ENCODE measurements around the gene CCDC157.

Gene CCDC157

DNA sequence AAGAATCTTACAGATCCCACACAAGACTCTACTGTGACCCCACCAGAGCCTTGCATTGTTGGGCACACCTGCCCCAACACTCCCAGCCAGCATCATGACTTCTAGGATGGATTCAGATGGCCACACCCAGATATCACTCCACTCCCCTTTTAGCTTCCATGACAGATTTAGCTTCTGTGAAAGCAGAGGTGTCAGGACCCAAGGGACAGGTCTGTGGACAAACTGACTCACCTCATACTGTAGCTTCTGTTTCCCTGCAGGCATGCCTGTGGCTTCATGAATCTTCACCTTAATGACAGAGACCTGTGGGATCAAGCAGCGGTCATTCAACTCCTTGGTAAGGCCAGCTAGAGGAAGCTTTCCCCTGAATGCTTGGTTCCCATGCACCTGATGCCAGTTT lies 21.6 kb upstream of the CCDC157 start:
- no peak for TF ChIP-seq FOXP2 (optimal IDR thresholded peaks at IDR 0.05; ENCODE audit: borderline replicate concordance, extremely low read depth, extremely low read length, insufficient read depth)

DNA sequence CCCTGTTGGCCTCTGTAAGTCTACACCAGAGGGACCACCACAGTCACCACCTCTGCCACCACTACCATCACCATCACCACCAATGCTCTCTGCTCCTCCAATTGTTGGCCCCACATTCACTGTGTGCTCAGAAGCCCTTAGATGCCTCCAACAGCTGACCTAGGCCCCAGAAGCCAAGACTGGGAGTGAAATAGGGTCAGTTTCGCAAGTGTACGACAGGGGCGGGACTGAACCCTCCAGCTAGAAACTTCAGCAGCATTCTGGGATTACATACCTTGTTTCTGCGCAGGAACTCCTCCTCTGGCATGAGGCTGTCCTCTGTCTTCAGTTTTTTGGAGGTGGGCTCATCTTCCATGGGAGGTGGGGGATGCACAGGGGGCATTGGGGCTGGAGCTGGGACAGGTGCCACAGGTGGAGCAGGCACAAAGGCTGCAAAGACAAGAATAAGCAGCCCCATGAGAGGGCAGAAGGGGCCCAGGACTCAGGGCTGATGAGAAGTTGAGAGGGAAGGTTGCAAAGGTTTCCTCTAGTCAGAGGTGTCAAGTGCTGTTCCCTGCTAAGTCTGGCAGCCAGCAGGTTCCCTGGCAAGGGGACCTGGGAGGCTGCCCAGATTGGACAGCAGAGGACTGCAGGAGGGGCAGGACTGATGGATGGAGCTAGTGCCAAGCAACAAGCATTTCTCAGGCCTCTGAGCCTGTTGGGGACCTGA lies 19.9 kb upstream of the CCDC157 start:
- TF ChIP-seq SIN3A (IDR thresholded peaks at IDR 0.05; ENCODE audit: borderline replicate concordance, insufficient read depth, low read length) = no peak
- TF ChIP-seq FOXP2 (optimal IDR thresholded peaks at IDR 0.05; ENCODE audit: borderline replicate concordance, extremely low read depth, extremely low read length, insufficient read depth) = no peak
- TF ChIP-seq, protein P1, sequence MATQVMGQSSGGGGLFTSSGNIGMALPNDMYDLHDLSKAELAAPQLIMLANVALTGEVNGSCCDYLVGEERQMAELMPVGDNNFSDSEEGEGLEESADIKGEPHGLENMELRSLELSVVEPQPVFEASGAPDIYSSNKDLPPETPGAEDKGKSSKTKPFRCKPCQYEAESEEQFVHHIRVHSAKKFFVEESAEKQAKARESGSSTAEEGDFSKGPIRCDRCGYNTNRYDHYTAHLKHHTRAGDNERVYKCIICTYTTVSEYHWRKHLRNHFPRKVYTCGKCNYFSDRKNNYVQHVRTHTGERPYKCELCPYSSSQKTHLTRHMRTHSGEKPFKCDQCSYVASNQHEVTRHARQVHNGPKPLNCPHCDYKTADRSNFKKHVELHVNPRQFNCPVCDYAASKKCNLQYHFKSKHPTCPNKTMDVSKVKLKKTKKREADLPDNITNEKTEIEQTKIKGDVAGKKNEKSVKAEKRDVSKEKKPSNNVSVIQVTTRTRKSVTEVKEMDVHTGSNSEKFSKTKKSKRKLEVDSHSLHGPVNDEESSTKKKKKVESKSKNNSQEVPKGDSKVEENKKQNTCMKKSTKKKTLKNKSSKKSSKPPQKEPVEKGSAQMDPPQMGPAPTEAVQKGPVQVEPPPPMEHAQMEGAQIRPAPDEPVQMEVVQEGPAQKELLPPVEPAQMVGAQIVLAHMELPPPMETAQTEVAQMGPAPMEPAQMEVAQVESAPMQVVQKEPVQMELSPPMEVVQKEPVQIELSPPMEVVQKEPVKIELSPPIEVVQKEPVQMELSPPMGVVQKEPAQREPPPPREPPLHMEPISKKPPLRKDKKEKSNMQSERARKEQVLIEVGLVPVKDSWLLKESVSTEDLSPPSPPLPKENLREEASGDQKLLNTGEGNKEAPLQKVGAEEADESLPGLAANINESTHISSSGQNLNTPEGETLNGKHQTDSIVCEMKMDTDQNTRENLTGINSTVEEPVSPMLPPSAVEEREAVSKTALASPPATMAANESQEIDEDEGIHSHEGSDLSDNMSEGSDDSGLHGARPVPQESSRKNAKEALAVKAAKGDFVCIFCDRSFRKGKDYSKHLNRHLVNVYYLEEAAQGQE (IDR thresholded peaks at IDR 0.05; ENCODE audit: insufficient read depth in 1 of 2, low read depth in 2 of 2, low read length in 2 of 2) = no peak
- no peak for TF ChIP-seq POLR2AphosphoS5 (IDR thresholded peaks at IDR 0.05; ENCODE audit: low read depth, low read length)
- TF ChIP-seq TAF1 (IDR thresholded peaks at IDR 0.05; ENCODE audit: borderline replicate concordance, insufficient read depth, low read length) = no peak

DNA sequence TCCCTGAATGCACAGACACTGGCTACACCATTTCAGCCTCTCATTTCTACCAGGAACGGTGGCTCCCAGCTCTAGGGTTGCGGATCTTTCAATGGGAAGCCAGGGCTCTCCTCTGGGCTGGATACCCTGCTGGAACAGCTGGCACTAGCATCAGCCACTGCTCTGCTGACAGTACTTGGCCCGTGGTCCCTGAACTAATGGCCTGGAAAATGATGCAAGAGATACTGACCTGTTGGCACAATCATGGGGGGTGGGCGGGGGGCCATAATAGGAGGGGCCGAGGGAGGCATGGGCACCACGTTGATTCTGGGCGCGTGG lies 19.4 kb upstream of the CCDC157 start:
- no peak for TF ChIP-seq SIN3A (IDR thresholded peaks at IDR 0.05; ENCODE audit: borderline replicate concordance, insufficient read depth, low read length)
- TF ChIP-seq, protein P1 (IDR thresholded peaks at IDR 0.05; ENCODE audit: insufficient read depth in 1 of 2, low read depth in 2 of 2, low read length in 2 of 2) = no peak
- TF ChIP-seq FOXP2 (optimal IDR thresholded peaks at IDR 0.05; ENCODE audit: borderline replicate concordance, extremely low read depth, extremely low read length, insufficient read depth) = no peak
- TF ChIP-seq POLR2AphosphoS5 (IDR thresholded peaks at IDR 0.05; ENCODE audit: low read depth, low read length) = no peak
- no peak for TF ChIP-seq TAF1 (IDR thresholded peaks at IDR 0.05; ENCODE audit: borderline replicate concordance, insufficient read depth, low read length)

DNA sequence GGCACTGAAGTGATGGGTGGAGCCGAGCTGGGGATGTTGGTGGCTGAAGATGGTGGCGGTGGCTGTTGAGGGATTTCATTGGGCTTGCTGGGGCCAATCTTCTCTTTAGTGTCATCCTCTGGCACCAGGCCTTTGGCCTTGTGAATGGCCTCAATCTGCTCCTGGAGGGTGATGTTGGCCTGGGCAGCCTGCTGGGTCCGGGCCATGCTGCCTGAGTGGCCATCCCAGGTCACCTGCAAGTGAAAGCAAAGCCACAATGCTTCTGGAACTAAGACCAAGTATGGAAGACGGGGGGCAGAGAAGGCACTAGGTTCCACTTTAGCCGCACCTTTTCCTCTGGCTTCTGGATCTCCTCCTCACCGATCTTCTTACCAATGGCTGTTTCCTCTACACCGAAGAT lies 18.0 kb upstream of the CCDC157 start:
- TF ChIP-seq POLR2AphosphoS5 (IDR thresholded peaks at IDR 0.05; ENCODE audit: low read depth, low read length) = no peak
- TF ChIP-seq, protein P1 (IDR thresholded peaks at IDR 0.05; ENCODE audit: insufficient read depth in 1 of 2, low read depth in 2 of 2, low read length in 2 of 2) = no peak
- TF ChIP-seq SIN3A (IDR thresholded peaks at IDR 0.05; ENCODE audit: borderline replicate concordance, insufficient read depth, low read length) = no peak
- no peak for TF ChIP-seq TAF1 (IDR thresholded peaks at IDR 0.05; ENCODE audit: borderline replicate concordance, insufficient read depth, low read length)
- no peak for TF ChIP-seq FOXP2 (optimal IDR thresholded peaks at IDR 0.05; ENCODE audit: borderline replicate concordance, extremely low read depth, extremely low read length, insufficient read depth)

DNA sequence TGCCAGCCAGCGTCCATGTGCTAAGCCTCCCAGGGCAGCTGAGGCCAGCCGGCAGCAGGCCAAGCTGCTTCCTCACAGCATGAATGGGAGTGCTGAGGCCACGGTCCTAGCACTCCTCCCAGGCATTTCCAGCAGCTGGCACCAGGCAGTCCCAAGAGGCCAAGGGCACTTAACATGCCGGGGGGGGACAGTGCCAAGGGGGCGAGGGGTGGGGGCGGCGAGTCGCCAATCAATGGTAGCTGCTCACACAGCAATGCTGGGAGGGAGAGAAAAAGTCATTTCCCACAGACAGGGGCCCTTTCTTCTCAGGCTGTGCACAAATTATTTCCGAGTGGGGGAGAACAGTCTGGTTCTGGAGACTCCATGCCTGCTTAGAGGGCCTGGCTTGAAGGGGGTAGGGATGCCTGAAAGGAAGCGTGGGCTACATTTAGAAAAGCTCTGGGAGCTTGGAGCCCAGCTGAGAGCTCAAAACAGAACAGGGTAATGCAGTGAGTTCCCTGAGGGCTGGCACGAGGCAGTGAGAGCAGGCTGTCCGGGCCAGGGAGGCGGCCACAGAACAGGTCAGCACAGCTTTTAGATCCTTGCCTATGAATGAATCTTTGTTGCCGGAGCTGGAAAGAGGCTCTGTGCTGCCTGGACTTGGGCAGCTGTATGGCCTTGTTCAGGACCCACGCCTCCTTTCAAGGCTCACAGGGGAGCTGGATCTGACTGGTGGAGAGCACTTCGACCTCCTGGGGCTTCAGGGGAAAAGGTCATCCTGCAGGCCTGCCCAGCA lies 15.7 kb upstream of the CCDC157 start:
- TF ChIP-seq FOXP2 (optimal IDR thresholded peaks at IDR 0.05; ENCODE audit: borderline replicate concordance, extremely low read depth, extremely low read length, insufficient read depth) (no peak), POLR2AphosphoS5 (IDR thresholded peaks at IDR 0.05; ENCODE audit: low read depth, low read length) (no peak), SIN3A (IDR thresholded peaks at IDR 0.05; ENCODE audit: borderline replicate concordance, insufficient read depth, low read length) (no peak), TAF1 (IDR thresholded peaks at IDR 0.05; ENCODE audit: borderline replicate concordance, insufficient read depth, low read length) (no peak)
- TF ChIP-seq, protein P1 (IDR thresholded peaks at IDR 0.05; ENCODE audit: insufficient read depth in 1 of 2, low read depth in 2 of 2, low read length in 2 of 2) = no peak

Data from PFSK-1 (cell line).